Liver (tissue), 9 donors: Measurements from ENCODE around the gene ALK. TPM values are rescaled to one million over a fixed set of nuclear protein-coding genes. Genes with fewer than 3 reads are reported as not detected.

Source experiments
- DNase-seq: peaks from one replicate; pipeline ENCODE4 v3.0.0-alpha.2; 2017; ENCODE audit warnings: low spot score
- H3K27ac ChIP-seq, 2 donors: one replicate each; pipeline ENCODE4 v1.7.0; 2013; ENCODE audit warnings: inconsistent platforms in 2 of 2, low read length in 2 of 2, control low read depth in 1 of 2, low read depth in 1 of 2, mild to moderate bottlenecking in 1 of 2
- H3K27me3 ChIP-seq, 4 donors: one replicate each; pipeline versions ENCODE4 v1.6.1 to v1.7.0; 2013; ENCODE audit warnings: low read length in 3 of 4, inconsistent platforms in 1 of 4, mild to moderate bottlenecking in 1 of 4, moderate library complexity in 1 of 4; ENCODE audit not compliant: control insufficient read depth in 4 of 4, insufficient read depth in 4 of 4
- H3K36me3 ChIP-seq, 4 donors: one replicate each; pipeline versions ENCODE4 v1.6.1 to v1.7.0; 2013; ENCODE audit warnings: low read length in 3 of 4, mild to moderate bottlenecking in 3 of 4, low read depth in 1 of 4, moderate library complexity in 1 of 4; ENCODE audit not compliant: control insufficient read depth in 4 of 4, insufficient read depth in 3 of 4
- H3K4me1 ChIP-seq, 4 donors: one replicate each; pipeline versions ENCODE4 v1.6.1 to v1.7.0; 2013; ENCODE audit warnings: low read length in 3 of 4, mild to moderate bottlenecking in 3 of 4, moderate library complexity in 1 of 4; ENCODE audit not compliant: control insufficient read depth in 4 of 4, insufficient read depth in 4 of 4
- H3K4me3 ChIP-seq, 3 donors: one replicate each; pipeline versions ENCODE4 v1.6.1 to v1.7.0; 2013; ENCODE audit warnings: low read length in 3 of 3, control low read depth in 1 of 3, low read depth in 1 of 3, mild to moderate bottlenecking in 1 of 3
- H3K9ac ChIP-seq, 2 donors: one replicate each; pipeline ENCODE4 v1.7.0; 2013; ENCODE audit warnings: low read length in 2 of 2, mild to moderate bottlenecking in 2 of 2, moderate library complexity in 2 of 2, control low read depth in 1 of 2, low read depth in 1 of 2
- H3K9me3 ChIP-seq, 4 donors: one replicate each; pipeline versions ENCODE4 v1.6.1 to v1.7.0; 2013; ENCODE audit warnings: low read length in 3 of 4; ENCODE audit not compliant: control insufficient read depth in 4 of 4
- EGR1 ChIP-seq, 2 donors: IDR thresholded peaks; 2 replicates each; pipeline ENCODE4 v1.6.1; 2016 to 2018; ENCODE audit warnings: antibody characterized with exemption in 2 of 2, low read depth in 2 of 2
- FOXA1 ChIP-seq: IDR thresholded peaks from 2 replicates; pipeline ENCODE4 v1.6.1; 2016; ENCODE audit warnings: antibody characterized with exemption
- FOXA2 ChIP-seq: IDR thresholded peaks from 2 replicates; pipeline ENCODE4 v1.6.1; 2016; ENCODE audit warnings: antibody characterized with exemption
- GABPA ChIP-seq, 2 donors: IDR thresholded peaks in 1 of 2; conservative IDR thresholded peaks in 1 of 2; 2 replicates each; pipeline ENCODE4 v1.6.1; 2016; ENCODE audit warnings: antibody characterized with exemption in 2 of 2, mild to moderate bottlenecking in 1 of 2, moderate library complexity in 1 of 2
- HNF4A ChIP-seq, 2 donors: conservative IDR thresholded peaks; 2 replicates each; pipeline ENCODE4 v1.6.1; 2016; ENCODE audit warnings: antibody characterized with exemption in 2 of 2, mild to moderate bottlenecking in 2 of 2
- HNF4G ChIP-seq: IDR thresholded peaks from 2 replicates; pipeline ENCODE4 v1.6.1; 2016; ENCODE audit warnings: antibody characterized with exemption
- JUND ChIP-seq, 2 donors: IDR thresholded peaks; 2 replicates each; pipeline ENCODE4 v1.6.1; 2016; ENCODE audit warnings: antibody characterized with exemption in 2 of 2
- MAX ChIP-seq: IDR thresholded peaks from 2 replicates; pipeline ENCODE4 v1.6.1; 2016; ENCODE audit warnings: antibody characterized with exemption
- NR2F2 ChIP-seq: IDR thresholded peaks from 2 replicates; pipeline ENCODE4 v1.6.1; 2016; ENCODE audit warnings: antibody characterized with exemption
- RAD21 ChIP-seq, 2 donors: IDR thresholded peaks; 2 replicates each; pipeline ENCODE4 v1.6.1; 2016; ENCODE audit warnings: antibody characterized with exemption in 2 of 2, mild to moderate bottlenecking in 2 of 2
- RXRA ChIP-seq, 2 donors: IDR thresholded peaks; 2 replicates each; pipeline ENCODE4 v1.6.1; 2017 to 2018; ENCODE audit warnings: antibody characterized with exemption in 2 of 2, mild to moderate bottlenecking in 1 of 2
- SP1 ChIP-seq: IDR thresholded peaks from 2 replicates; pipeline ENCODE4 v1.6.1; 2018; ENCODE audit warnings: antibody characterized with exemption, mild to moderate bottlenecking
- TAF1 ChIP-seq: conservative IDR thresholded peaks from 2 replicates; pipeline ENCODE4 v1.6.1; 2016; ENCODE audit warnings: antibody characterized with exemption, mild to moderate bottlenecking
- YY1 ChIP-seq: IDR thresholded peaks from 2 replicates; pipeline ENCODE4 v1.6.1; 2016; ENCODE audit warnings: antibody characterized with exemption, mild to moderate bottlenecking
- ZBTB33 ChIP-seq: IDR thresholded peaks from 2 replicates; pipeline ENCODE4 v1.6.1; 2016; ENCODE audit warnings: antibody characterized with exemption
- WGBS: extraction: QIAGEN DNeasy Blood & Tissue Kit; methylation state at CpG from one replicate; pipeline ENCODE4 v1.1.7; 2013; 5-methylcytosine and 5-hydroxymethylcytosine counted together
- polyA plus RNA-seq, 2 donors: library from polyadenylated mRNA; stranded (reverse) in 1 of 2; unstranded in 1 of 2; fragments of 200-250 nt in 1 of 2; fragments of >200 nt in 1 of 2; fragmentation: Nextera tagmentation in 1 of 2; extraction: Ambion mirVana in 1 of 2; gene quantifications; one replicate each; pipeline versions ENCODE4 v1.2.1 to v1.2.3, GENCODE V29; 2013 to 2015
- total RNA-seq, 2 donors: library from RNA; depleted of rRNA; stranded (reverse); fragments of >200 nt; gene quantifications; one replicate each; pipeline ENCODE4 v1.2.3, GENCODE V29; 2014
- donor health status: healthy.
- donor health status: healthy.
- donor health status: healthy.
- donor health status: healthy.
- donor health status: healthy.

Gene ALK
- total and polyA plus RNA-seq, 4 donors, result under 0.01 TPM; not detected in 3

GRCh38 chr2:29837925-29838324 is 83.5 kb downstream of the ALK start:
- Histone ChIP-seq H3K4me3 (no peak overlapping the region), H3K9me3 (no peaks in the 10 kb centered on the region), H3K27ac (no peak overlapping the region), H3K36me3 (no peaks in the 10 kb centered on the region), H3K27me3 (no peaks in the 10 kb centered on the region), H3K4me1 (peaks cover 0 to 3% (median 0%) of the 10 kb centered on the region in 4 donors), H3K9ac (no peak overlapping the region)
- DNase-seq, result no peak
- TF ChIP-seq TAF1 (no peak), EGR1 (IDR thresholded peaks at IDR 0.05; ENCODE audit: low read depth in 2 of 2) (no peak), SP1 (no peak)

DNA sequence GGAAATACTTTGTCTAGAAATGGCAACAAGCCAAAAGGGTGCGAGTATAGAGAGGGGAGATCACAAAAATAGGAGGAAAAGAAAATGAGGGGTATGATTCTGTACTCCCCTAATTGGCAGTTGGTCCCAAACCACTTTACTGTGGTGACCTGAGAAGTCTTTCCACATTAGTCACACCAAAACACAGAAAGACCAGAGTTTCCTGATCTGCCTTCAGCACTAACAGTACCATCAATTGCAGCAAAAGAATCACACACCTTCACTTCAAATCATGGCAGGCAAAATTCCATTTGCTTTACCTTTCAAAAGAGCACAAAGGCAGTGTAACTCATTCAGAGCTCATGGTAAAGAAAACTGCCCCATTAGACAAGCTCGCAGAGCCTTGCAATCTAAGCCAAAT is 86.8 kb downstream of the ALK start:
- H3K9ac ChIP-seq, result no peak overlapping the region
- peaks cover 0 to 2% (median 0%) of the 10 kb centered on the region in 4 donors for H3K27me3 ChIP-seq
- no peaks in the 10 kb centered on the region for H3K4me1 ChIP-seq
- no peak for DNase-seq
- H3K4me3 ChIP-seq, result no peak overlapping the region
- WGBS, result 72% methylated on average over 2 of the region's 2 CpGs
- TF ChIP-seq ZBTB33 (no peak), HNF4A (conservative IDR thresholded peaks at IDR 0.05) (no peak), RXRA (IDR thresholded peaks at IDR 0.05) (no peak), FOXA2 (no peak), HNF4G (no peak), SP1 (no peak), FOXA1 (no peak), GABPA (IDR thresholded peaks at IDR 0.05 in 1 of 2, conservative IDR thresholded peaks at IDR 0.05 in 1 of 2) (no peak), EGR1 (IDR thresholded peaks at IDR 0.05; ENCODE audit: low read depth in 2 of 2) (no peak), RAD21 (IDR thresholded peaks at IDR 0.05) (no peak), YY1 (no peak)
- H3K27ac ChIP-seq, result no peak overlapping the region
- H3K36me3 ChIP-seq, result no peaks in the 10 kb centered on the region
- no peaks in the 10 kb centered on the region for H3K9me3 ChIP-seq

DNA sequence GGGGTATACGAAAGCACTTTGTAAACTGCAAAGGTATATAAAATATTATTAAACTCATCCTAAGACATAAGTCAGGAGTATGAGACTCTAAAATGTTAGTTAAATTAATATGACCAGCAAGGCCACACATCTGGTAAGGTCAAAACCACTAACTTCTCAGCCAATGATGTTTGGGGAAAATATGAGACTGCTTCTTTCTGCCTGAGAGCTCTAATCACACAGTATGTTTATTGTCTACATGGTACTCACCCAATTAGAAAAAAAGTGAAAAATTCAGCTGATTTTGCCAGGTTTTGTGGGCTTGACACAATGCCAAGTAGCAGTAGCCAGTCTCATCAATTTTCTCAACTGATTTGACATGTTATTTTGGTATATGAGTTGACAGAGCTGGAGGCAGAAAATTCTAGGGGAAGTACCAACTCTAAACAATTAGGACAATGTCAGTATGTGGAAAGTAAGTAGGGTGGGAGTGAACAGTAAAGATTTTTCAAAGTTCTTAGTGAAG is 87.3 kb downstream of the ALK start:
- H3K4me3 ChIP-seq, result no peak overlapping the region
- no peak for TF ChIP-seq JUND (IDR thresholded peaks at IDR 0.05)
- TF ChIP-seq SP1, result no peak
- H3K4me1 ChIP-seq, result no peaks in the 10 kb centered on the region
- no peak for DNase-seq
- H3K27ac ChIP-seq, result no peak overlapping the region
- no peaks in the 10 kb centered on the region for H3K9me3 ChIP-seq
- H3K9ac ChIP-seq, result no peak overlapping the region
- WGBS, result 89% methylated on average over 1 of the region's 1 CpG
- H3K36me3 ChIP-seq, result no peaks in the 10 kb centered on the region
- H3K27me3 ChIP-seq, result peaks cover 0 to 2% (median 0%) of the 10 kb centered on the region in 4 donors

DNA sequence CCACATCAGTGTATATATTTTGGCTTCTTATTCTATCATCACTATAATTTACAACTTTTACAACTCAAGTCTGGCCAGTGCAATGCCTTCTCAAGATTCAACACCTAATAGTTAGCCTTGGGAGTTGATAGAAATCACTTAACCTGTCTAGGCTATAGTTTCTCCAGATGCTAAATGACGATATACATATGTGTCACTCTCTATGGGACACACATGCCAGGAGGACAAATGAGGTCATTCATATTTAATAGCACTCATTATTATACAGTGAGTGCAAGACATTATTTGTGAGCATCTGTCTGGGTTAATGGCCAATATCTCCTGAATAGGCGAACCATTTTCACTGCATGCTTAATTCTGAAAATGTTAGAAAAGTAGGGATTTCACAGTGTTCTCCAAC is 89.8 kb downstream of the ALK start:
- no peak overlapping the region for H3K9ac ChIP-seq
- H3K27me3 ChIP-seq, result peaks cover 0 to 2% (median 0%) of the 10 kb centered on the region in 4 donors
- no peak overlapping the region for H3K4me3 ChIP-seq
- DNase-seq, result no peak
- H3K4me1 ChIP-seq, result no peaks in the 10 kb centered on the region
- TF ChIP-seq FOXA1 (no peak), FOXA2 (no peak), JUND (IDR thresholded peaks at IDR 0.05) (no peak), RXRA (IDR thresholded peaks at IDR 0.05) (no peak), MAX (no peak), NR2F2 (no peak), EGR1 (IDR thresholded peaks at IDR 0.05; ENCODE audit: low read depth in 2 of 2) (no peak), RAD21 (IDR thresholded peaks at IDR 0.05) (no peak), HNF4A (conservative IDR thresholded peaks at IDR 0.05) (no peak)
- no peaks in the 10 kb centered on the region for H3K36me3 ChIP-seq
- WGBS, result 86% methylated on average over 2 of the region's 2 CpGs
- H3K9me3 ChIP-seq, result no peaks in the 10 kb centered on the region
- H3K27ac ChIP-seq, result no peak overlapping the region
